GM18507 (cell line): Measurements from ENCODE around the gene LLGL1.

ENCODE experiments used
- DNase-seq: peaks from one replicate; pipeline ENCODE4 v3.0.0; 2011; ENCODE audit warnings: low read depth; ENCODE audit not compliant: insufficient read length; ENCODE audit errors: extremely low spot score
- FAIRE-seq: peaks from 2 replicates; lab custom pipeline; 2011; peaks lifted over from hg19 to GRCh38; lab: Jason Lieb, UNC

The LLGL1 gene

DNA sequence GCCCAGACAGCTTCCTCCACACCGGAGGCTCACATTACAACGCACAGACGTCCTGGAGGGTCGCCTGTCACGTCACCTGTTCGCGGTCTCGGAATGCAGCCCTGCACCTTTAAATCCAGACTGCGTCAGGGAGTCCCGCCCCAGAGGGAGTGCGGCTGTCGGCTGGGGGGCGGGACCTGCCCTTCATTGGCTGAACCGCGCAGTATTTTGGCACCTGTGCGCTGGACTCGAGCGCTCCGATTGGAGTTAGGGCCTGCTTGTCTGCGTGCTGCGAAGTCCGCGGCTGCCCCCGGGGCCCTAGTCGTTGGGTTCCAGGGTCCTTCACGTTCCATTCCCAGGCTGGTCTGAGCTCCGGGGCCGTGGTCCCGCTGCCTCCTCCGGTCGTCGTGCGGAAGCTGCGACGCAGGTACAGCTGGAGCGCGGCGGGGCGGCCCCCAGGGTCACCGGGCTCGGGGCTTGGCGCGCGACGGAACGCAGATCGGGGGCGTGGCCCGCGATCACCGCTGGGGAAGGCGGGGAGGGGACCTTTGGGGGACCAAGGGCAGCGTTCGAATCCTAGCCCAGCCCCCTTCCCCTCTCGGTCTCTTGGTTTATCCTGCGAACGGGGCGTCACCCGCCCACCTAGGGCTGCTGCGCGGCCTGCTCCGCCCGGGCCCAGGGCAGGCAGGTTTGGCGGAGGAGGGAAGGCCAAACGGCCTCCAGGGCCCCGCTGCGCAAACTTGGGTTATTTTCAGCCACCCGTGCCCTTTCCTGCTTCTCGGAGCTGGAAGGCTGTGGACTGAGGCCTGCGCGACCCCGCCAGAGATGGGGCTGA is 35.1 kb downstream of the LLGL1 start, which contains the start of gene MIEF2:
TSS of gene MIEF2 (plus strand) at position 331 of the 814 bp plus-strand sequence. CDS start 2,059 bp downstream, outside the sequence.
- FAIRE-seq = peak; percentile 96
- DNase-seq = peak; percentile 97

GRCh38 chr17:18261146-18261515 is 35.7 kb downstream of the LLGL1 start:
- DNase-seq (no peak), FAIRE-seq (peak; percentile 36)

DNA sequence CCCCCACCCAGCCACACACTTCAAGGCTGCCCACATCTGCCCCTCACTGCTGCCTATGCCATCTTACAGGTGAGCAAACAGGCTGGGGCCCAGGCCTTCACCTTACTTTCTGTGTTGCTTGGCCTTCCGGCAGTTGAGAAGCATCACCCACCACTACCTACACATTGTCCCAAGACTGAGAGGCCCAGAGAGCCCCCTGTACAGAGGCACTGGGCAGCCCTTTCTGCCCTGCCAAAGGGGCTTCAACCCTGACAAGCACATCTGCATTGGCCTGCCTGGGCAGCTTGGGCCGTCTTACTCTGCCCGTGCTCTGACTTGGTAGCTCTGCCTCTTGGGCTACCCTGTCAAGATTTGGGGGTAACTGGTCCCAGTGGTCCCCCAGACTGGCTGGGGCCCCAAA is 36.2 kb downstream of the LLGL1 start:
- no peak for DNase-seq
- FAIRE-seq = no peak

DNA sequence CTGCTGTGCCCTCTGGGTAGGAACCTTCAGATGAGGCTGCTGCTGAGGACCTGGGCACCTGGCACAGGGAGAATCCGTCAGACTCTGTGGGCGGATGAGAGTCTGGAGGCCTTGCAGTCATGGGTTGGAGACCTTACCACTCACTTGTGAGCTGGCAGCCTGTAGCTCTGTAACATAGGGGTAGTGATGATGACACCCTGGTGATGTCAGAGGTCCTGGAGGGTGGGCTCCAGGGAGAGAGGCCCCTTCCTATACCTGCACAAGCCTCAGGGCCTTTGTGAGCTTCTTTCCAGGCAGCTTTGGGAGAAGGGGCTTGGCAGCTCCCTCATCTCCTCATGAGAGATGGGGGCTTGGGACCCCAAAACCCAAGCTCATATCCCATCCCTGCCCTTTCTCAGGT is 36.7 kb downstream of the LLGL1 start:
- no peak for DNase-seq
- no peak for FAIRE-seq

GRCh38 chr17:18262641-18263040 is 37.2 kb downstream of the LLGL1 start:
- FAIRE-seq (no peak), DNase-seq (no peak)

- FAIRE-seq (no peak), DNase-seq (no peak)
These were observed 38.6 kb downstream of the LLGL1 start for GRCh38 chr17:18263885-18264682.

DNA sequence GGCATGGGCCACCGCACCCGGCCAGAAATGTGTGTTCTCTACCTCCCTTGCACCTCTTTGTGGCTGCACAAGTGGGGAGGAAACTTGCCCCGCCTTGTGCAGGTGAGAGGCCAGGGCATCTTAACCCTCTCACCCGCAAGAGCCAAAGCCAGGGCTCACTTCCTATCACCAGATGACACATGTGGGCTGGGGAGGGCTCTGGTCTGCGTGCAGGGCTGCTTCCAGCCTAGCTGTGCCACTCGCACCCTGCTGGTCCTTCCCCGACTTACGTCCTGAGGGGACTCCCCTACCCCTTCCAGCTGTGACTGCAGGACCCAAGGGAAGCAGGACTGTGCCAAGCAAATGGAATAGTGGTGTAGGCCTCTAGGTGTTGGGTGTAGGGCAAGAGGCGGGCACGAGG is 41.9 kb downstream of the LLGL1 start:
- DNase-seq (no peak), FAIRE-seq (no peak)

DNA sequence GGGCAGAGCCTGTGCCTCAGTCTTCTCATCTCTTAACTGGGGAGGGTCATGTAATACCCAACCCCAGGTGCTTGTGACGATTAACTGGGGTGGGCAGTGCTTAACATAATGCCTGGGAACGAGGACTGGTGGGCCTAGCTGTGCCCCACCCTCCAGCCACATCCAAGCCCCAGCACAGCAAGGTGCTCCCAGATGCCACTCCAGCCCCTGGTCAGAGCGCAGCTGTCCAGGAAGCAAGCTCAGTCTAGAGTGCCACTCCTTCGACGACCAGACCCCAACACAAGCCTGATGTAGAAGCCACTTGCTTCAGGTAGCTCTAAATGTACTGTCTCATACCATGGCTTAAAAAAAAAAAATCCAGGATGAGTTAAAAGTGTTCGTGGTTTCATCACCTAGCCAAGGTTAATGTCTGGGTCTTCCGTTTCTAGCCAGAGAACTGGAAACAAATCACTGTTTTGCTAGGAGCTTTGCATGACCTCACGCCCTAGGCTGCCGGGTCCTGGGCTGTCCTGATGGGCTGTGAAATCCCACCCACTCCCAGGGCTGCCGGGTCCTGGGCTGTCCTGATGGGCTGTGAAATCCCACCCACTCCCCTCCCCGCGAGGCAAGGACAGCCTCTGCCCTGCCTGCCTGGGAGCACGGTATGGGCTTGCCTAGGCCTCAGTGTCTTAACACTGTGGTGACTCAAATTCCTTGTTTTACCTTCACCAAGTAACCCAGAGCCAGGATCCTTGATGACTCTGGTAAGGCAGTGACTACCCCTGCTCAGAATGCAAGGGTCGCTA is 42.7 kb downstream of the LLGL1 start:
- FAIRE-seq (no peak), DNase-seq (no peak)

DNA sequence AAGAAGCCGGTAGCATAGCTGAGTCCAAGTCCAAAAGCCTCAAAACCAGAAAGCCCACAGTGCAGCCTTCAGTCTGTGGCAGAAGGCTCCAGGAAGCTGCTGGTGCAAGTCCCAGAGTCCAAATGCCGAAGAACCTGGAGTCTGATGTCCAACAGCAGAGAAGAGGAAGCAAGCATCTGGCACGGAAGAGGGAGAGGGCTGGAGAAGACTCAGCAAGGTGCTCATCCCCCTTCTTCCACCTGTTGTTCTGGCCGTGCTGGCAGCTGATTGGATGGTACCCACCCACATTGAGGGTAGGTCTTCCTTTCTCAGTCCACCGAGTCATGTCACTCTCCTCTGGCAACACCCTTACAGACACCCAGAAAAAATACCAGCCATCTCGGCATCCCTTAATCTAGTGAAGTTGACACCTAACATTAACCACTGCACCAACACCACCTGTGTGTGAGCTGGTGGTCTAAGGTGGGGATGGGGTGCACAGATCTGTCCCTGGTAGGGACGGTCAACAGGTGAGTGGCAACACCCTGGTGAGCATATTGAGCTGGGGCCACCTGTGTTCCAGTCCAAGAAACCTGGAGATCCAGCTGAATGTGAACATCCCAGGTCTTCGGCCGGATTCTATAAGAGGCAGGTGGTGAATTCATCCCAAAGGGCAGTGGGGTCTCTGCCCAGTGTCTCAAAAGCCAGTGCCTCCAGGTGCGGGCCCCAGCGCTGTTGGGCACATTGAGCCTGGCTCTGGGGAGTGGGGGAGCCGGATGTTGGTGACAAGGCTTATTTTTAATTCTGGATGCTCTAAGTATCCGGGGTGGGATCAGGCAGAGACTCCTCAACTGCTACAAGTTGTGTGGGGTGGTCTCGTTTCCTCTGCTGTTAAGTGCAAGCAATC is 44.9 kb downstream of the LLGL1 start:
- no peak for FAIRE-seq
- DNase-seq = no peak

GRCh38 chr17:18277076-18277475 is 51.6 kb downstream of the LLGL1 start:
- no peak for FAIRE-seq

DNA sequence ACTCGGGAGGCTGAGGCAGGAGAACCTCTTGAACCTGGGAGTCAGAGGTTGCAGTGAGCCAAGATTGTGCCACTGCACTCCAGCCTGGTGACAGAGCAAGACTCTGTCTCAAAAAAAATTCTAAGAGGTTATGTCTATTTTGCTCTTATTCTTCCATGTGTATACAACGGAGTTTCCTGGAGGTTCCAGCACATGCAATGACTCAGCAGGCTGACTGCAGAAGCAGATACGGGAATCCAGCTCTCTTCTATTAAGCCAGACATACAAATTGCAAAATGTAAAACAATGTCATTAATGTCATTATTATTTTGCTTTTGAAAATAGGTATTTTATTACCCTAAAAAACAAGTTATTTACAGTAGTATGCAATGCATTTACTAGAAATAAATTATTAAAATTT is 53.4 kb downstream of the LLGL1 start:
- no peak for FAIRE-seq

More at GRCh38 chr17:18277076-18277475, 51.6 kb downstream of the LLGL1 start:
- DNase-seq = no peak

GRCh38 chr17:18280249-18280648 is 54.8 kb downstream of the LLGL1 start:
- FAIRE-seq = no peak
- no peak for DNase-seq

More for the DNA sequence above, 53.4 kb downstream of the LLGL1 start:
- DNase-seq = no peak

DNA sequence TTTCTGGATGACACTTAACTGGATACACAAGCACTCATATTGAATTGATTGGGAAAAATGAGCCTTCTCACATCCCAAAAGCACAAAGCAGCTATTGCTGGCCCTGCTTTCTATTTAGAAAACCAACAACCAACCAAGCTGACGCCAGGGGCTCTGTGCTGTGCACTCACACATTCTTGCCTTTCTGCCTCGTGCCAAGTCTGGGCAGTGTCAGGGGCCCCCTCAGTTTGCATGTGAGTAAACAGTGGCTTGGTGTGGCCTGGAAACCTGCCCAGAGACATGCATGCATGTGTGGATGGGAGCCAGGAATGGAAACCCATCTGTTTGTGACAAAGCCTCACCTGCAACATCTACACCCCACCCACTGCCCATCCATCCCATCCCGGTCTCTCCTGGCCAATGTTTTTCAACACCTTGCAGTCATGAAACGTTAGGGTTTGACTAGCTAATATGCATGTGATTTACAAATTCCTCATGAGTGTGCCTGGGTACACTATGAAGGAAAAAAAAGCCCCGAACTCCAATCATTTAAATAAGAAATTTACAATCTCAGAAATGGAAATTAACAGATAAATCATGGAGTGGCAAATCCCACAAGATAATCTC is 55.4 kb downstream of the LLGL1 start:
- no peak for FAIRE-seq
- DNase-seq = no peak

DNA sequence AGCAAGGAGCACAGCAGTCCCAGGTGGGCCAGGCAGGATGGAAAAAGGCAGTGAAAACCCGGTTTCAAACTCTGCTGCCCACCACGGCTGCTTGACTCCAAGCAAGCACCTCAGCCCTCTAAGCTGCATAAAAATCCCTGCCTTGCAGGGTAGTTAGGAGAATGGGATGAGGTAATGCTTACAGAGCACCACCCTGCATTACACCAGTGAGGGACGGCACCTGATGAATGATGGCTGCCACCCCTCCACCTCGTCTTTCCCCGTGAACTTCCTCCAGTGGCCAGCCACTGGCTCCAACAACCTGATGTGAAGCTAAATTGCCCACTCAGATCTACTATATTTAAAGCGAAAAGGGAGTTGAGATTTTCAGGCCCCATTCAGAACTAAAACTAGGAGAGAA is 56.4 kb downstream of the LLGL1 start:
- FAIRE-seq (no peak), DNase-seq (no peak)

DNA sequence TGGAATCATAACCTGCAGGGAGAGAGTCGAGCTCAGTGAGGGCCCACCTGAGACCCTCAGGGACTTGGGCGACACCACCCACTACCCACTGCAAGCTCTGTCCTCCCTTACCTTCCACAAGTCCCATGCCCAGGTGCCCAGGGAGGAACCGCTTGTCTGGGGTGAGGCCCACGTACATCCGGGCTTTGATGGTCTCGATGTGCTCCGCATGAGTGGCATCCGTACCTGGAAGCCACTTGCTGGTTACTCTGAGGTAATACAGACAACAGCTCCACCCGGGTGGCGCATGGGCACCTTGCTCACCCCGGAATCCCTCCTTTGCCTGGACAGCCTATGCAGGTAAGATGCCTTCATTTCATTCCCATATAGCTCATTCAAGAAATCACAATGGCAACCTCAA is 59.9 kb downstream of the LLGL1 start:
- no peak for FAIRE-seq
- no peak for DNase-seq

- no peak for FAIRE-seq
- no peak for DNase-seq
These were observed 66.5 kb downstream of the LLGL1 start for GRCh38 chr17:18291718-18292540.
